Measurements from ENCODE around the gene ATP6V0A1. TPM values are rescaled to one million over a fixed set of nuclear protein-coding genes. Genes with fewer than 3 reads are reported as not detected.
A peak's percentile ranks its signal among the peaks of the same experiment; 100 is the strongest.

ATP6V0A1 gene
- total and polyA plus RNA-seq, 4 donors, result 31.5 to 94.6 (median 45.2) TPM

DNA sequence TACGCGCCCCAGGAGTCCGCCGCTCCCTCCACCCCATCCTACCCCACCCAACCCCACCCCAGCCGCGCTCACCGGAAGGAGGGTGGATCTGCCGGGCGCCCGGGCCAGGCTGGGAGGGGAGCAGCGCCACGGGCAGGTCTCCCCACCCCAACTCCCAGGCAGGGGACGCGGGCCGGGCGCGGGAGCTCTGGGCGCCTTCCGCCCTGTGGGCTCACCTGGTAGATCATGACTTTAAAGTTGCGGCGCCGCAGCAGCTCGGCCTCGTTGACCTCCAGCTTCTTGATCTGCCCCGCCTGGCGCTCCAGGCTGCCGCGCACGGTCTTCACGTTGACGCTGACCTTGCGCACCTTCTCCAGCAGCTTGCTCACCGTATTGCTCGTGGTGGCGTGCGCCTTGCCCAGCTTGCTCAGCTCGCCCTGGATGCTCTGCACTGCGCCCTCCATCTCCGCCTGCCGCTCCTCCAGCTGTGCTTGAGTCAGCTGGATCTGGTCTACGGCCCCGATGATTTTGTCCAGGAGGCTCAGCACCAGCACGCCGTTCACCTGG is 36.2 kb upstream of the ATP6V0A1 start:
- 3% methylated on average over 44 of the region's 44 CpGs for WGBS
- Histone ChIP-seq H3K9ac (ENCODE audit: low read depth in 1 of 2, low read length in 2 of 2) (peak overlapping the region in 1 of 2 donors; percentile 69), H3K4me1 (ENCODE audit: control insufficient read depth in 4 of 4, insufficient read depth in 4 of 4, low read length in 3 of 4) (peaks cover 4 to 12% (median 8%) of the 10 kb centered on the region in 4 donors)

More for the DNA sequence above, 36.2 kb upstream of the ATP6V0A1 start:
- peak overlapping the region; percentile 22 to 57 (median 46) for H3K4me3 ChIP-seq (ENCODE audit: low read depth in 1 of 3, low read length in 3 of 3)
- peaks cover 0 to 4% (median 0%) of the 10 kb centered on the region in 4 donors for H3K27me3 ChIP-seq (ENCODE audit: control insufficient read depth in 4 of 4, insufficient read depth in 4 of 4, low read length in 3 of 4)
- H3K27ac ChIP-seq (ENCODE audit: low read depth in 1 of 2, low read length in 2 of 2), result peak overlapping the region; percentile 70 to 74
- DNase-seq (ENCODE audit: low spot score), result no peak
- no peaks in the 10 kb centered on the region for H3K9me3 ChIP-seq (ENCODE audit: control insufficient read depth in 4 of 4, low read length in 3 of 4)
- no peak for TF ChIP-seq FOXA2 (IDR thresholded peaks at IDR 0.05)
- TF ChIP-seq, protein P1, sequence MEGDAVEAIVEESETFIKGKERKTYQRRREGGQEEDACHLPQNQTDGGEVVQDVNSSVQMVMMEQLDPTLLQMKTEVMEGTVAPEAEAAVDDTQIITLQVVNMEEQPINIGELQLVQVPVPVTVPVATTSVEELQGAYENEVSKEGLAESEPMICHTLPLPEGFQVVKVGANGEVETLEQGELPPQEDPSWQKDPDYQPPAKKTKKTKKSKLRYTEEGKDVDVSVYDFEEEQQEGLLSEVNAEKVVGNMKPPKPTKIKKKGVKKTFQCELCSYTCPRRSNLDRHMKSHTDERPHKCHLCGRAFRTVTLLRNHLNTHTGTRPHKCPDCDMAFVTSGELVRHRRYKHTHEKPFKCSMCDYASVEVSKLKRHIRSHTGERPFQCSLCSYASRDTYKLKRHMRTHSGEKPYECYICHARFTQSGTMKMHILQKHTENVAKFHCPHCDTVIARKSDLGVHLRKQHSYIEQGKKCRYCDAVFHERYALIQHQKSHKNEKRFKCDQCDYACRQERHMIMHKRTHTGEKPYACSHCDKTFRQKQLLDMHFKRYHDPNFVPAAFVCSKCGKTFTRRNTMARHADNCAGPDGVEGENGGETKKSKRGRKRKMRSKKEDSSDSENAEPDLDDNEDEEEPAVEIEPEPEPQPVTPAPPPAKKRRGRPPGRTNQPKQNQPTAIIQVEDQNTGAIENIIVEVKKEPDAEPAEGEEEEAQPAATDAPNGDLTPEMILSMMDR (IDR thresholded peaks at IDR 0.05; ENCODE audit: low read depth, low read length, missing input control), result no peak
- TF ChIP-seq FOXA1 (IDR thresholded peaks at IDR 0.05), result no peak
- no peak for TF ChIP-seq NR2F2 (IDR thresholded peaks at IDR 0.05)
- TF ChIP-seq JUND (IDR thresholded peaks at IDR 0.05), result no peak
- no peak for TF ChIP-seq SP1 (IDR thresholded peaks at IDR 0.05)
- no peak for TF ChIP-seq RXRA (IDR thresholded peaks at IDR 0.05)
- TF ChIP-seq, protein P2, sequence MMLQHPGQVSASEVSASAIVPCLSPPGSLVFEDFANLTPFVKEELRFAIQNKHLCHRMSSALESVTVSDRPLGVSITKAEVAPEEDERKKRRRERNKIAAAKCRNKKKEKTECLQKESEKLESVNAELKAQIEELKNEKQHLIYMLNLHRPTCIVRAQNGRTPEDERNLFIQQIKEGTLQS (IDR thresholded peaks at IDR 0.05), result no peak
- TF ChIP-seq EGR1 (IDR thresholded peaks at IDR 0.05; ENCODE audit: low read depth in 2 of 2), result no peak
- TF ChIP-seq, protein P3, sequence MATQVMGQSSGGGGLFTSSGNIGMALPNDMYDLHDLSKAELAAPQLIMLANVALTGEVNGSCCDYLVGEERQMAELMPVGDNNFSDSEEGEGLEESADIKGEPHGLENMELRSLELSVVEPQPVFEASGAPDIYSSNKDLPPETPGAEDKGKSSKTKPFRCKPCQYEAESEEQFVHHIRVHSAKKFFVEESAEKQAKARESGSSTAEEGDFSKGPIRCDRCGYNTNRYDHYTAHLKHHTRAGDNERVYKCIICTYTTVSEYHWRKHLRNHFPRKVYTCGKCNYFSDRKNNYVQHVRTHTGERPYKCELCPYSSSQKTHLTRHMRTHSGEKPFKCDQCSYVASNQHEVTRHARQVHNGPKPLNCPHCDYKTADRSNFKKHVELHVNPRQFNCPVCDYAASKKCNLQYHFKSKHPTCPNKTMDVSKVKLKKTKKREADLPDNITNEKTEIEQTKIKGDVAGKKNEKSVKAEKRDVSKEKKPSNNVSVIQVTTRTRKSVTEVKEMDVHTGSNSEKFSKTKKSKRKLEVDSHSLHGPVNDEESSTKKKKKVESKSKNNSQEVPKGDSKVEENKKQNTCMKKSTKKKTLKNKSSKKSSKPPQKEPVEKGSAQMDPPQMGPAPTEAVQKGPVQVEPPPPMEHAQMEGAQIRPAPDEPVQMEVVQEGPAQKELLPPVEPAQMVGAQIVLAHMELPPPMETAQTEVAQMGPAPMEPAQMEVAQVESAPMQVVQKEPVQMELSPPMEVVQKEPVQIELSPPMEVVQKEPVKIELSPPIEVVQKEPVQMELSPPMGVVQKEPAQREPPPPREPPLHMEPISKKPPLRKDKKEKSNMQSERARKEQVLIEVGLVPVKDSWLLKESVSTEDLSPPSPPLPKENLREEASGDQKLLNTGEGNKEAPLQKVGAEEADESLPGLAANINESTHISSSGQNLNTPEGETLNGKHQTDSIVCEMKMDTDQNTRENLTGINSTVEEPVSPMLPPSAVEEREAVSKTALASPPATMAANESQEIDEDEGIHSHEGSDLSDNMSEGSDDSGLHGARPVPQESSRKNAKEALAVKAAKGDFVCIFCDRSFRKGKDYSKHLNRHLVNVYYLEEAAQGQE (IDR thresholded peaks at IDR 0.05), result no peak
- TF ChIP-seq RAD21 (IDR thresholded peaks at IDR 0.05), result no peak
- TF ChIP-seq YY1 (IDR thresholded peaks at IDR 0.05), result no peak
- TF ChIP-seq, protein P4, sequence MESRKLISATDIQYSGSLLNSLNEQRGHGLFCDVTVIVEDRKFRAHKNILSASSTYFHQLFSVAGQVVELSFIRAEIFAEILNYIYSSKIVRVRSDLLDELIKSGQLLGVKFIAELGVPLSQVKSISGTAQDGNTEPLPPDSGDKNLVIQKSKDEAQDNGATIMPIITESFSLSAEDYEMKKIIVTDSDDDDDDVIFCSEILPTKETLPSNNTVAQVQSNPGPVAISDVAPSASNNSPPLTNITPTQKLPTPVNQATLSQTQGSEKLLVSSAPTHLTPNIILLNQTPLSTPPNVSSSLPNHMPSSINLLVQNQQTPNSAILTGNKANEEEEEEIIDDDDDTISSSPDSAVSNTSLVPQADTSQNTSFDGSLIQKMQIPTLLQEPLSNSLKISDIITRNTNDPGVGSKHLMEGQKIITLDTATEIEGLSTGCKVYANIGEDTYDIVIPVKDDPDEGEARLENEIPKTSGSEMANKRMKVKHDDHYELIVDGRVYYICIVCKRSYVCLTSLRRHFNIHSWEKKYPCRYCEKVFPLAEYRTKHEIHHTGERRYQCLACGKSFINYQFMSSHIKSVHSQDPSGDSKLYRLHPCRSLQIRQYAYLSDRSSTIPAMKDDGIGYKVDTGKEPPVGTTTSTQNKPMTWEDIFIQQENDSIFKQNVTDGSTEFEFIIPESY (IDR thresholded peaks at IDR 0.05), result no peak
- no peaks in the 10 kb centered on the region for H3K36me3 ChIP-seq (ENCODE audit: control insufficient read depth in 4 of 4, insufficient read depth in 3 of 4, low read depth in 1 of 4, low read length in 3 of 4)
